Measurements from ENCODE around the gene P2RX5.

GRCh38 chr17:3693829-3694231 is 2.1 kb downstream of the P2RX5 start:
- no peak for TF ChIP-seq CTCF (IDR thresholded peaks at IDR 0.05; ENCODE audit: low read depth, low read length)
- TF ChIP-seq EZH2phosphoT487 (IDR thresholded peaks at IDR 0.05; ENCODE audit: low read depth): no peak

Data from OCI-LY3 (cell line).